Small intestine (tissue), 7 donors: ENCODE data around the gene TSACC. TPM values are rescaled to one million over a fixed set of nuclear protein-coding genes. Genes with fewer than 3 reads are reported as not detected.
"Not testable (repeated sequence)": the region's sequence is repeated elsewhere in the genome, so short reads cannot be mapped to it uniquely, and the experiment has no call there.

Experiments used
- DNase-seq, 2 donors: peaks; one replicate each; pipeline versions ENCODE4 v3.0.0 to v3.0.0-alpha.2; 2013
- FAIRE-seq: peaks from 2 replicates; lab custom pipeline; 2012; peaks lifted over from hg19 to GRCh38; lab: Jason Lieb, UNC
- H3K27ac ChIP-seq, 3 donors: one replicate each; pipeline ENCODE4 v1.5.1; 2013; ENCODE audit warnings: low read length in 2 of 3, mild to moderate bottlenecking in 2 of 3, control low read depth in 1 of 3, inconsistent platforms in 1 of 3, low read depth in 1 of 3, moderate library complexity in 1 of 3
- H3K27me3 ChIP-seq, 3 donors: one replicate each; pipeline ENCODE4 v1.6.1; 2013; ENCODE audit warnings: low read length in 3 of 3, inconsistent platforms in 1 of 3; ENCODE audit not compliant: control insufficient read depth in 3 of 3, insufficient read depth in 3 of 3
- H3K36me3 ChIP-seq, 3 donors: one replicate each; pipeline ENCODE4 v1.6.1; 2013; ENCODE audit warnings: low read length in 3 of 3, inconsistent platforms in 1 of 3, low read depth in 1 of 3, mild to moderate bottlenecking in 1 of 3, moderate library complexity in 1 of 3; ENCODE audit not compliant: control insufficient read depth in 3 of 3, insufficient read depth in 2 of 3
- H3K4me1 ChIP-seq, 3 donors: one replicate each; pipeline ENCODE4 v1.6.1; 2013; ENCODE audit warnings: low read length in 2 of 3, inconsistent platforms in 1 of 3, low read depth in 1 of 3, mild to moderate bottlenecking in 1 of 3, moderate library complexity in 1 of 3; ENCODE audit not compliant: control insufficient read depth in 3 of 3, insufficient read depth in 2 of 3
- H3K4me3 ChIP-seq, 3 donors: one replicate each; pipeline ENCODE4 v1.5.1; 2013; ENCODE audit warnings: low read length in 3 of 3, control low read depth in 1 of 3, inconsistent platforms in 1 of 3, low read depth in 1 of 3, mild to moderate bottlenecking in 1 of 3, moderate library complexity in 1 of 3
- H3K9me3 ChIP-seq, 2 donors: one replicate each; pipeline ENCODE4 v1.6.1; 2013; ENCODE audit warnings: low read depth in 1 of 2, low read length in 1 of 2; ENCODE audit not compliant: control insufficient read depth in 2 of 2, insufficient read depth in 1 of 2
- WGBS, 3 donors: extraction: QIAGEN DNeasy Blood & Tissue Kit; methylation state at CpG; one replicate each; pipeline ENCODE4 v1.1.7; 2013; 5-methylcytosine and 5-hydroxymethylcytosine counted together
- polyA plus RNA-seq, 4 donors: library from polyadenylated mRNA; stranded (reverse) in 3 of 4; unstranded in 1 of 4; fragments of 200-250 nt in 3 of 4; fragments of 120-200 nt in 1 of 4; gene quantifications; one replicate each; pipeline versions ENCODE4 v1.2.1 to v1.2.3, GENCODE V29; 2013
- donor health status: healthy with polysubstance abuse.
- donor health status: control.
- donor health status: control.
- donor health status: Bipolar disorder and iron deficiency.
- donor health status: healthy.

TSACC gene
- polyA plus RNA-seq, 4 donors, result 0.73 to 3.1 (median 1.0) TPM; not detected in 1

- DNase-seq (peak in 1 of 2 donors; percentile 8), FAIRE-seq (no peak)
- Histone ChIP-seq H3K36me3 (peaks cover 2 to 17% (median 6%) of the 10 kb centered on the region in 3 donors), H3K4me3 (peak overlapping the region; percentile 69 to 85 (median 78)), H3K27ac (peak overlapping the region in 2 of 3 donors; percentile 76 to 88), H3K4me1 (peaks cover 0 to 6% (median 3%) of the 10 kb centered on the region in 3 donors), H3K9me3 (no peaks in the 10 kb centered on the region), H3K27me3 (no peaks in the 10 kb centered on the region)
- 21 to 27% (median 23%) methylated on average over 34 of the region's 34 CpGs for WGBS, 3 donors
Measured at GRCh38 chr1:156337052-156337887, 1.1 kb upstream of the TSACC start.

DNA sequence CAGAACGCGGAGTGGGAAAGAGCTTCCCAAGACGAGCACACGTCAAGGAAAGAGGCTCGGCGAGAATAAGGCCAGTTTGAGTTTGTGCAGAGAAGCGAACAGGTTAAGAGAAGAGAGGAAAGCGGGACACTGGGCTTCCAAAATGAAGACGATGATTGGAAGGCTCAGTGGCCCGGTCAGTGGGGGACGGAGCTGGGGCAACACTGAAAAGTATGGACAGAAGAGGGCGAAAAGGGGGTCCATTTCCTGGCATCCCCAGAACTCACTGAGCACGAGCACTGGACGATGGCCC, 492 bp upstream of the TSACC start:
- FAIRE-seq (no peak), DNase-seq (no peak)
- no peaks in the 10 kb centered on the region for H3K9me3 ChIP-seq
- 0% methylated on average over 14 of the region's 14 CpGs for WGBS, 3 donors
- peak overlapping the region; percentile 69 to 85 (median 78) for H3K4me3 ChIP-seq
- peak overlapping the region in 2 of 3 donors; percentile 76 to 88 for H3K27ac ChIP-seq
- H3K27me3 ChIP-seq, result no peaks in the 10 kb centered on the region
- peaks cover 2 to 17% (median 3%) of the 10 kb centered on the region in 3 donors for H3K36me3 ChIP-seq
- peaks cover 0 to 6% (median 3%) of the 10 kb centered on the region in 3 donors for H3K4me1 ChIP-seq

- 82 to 97% (median 95%) methylated on average over 1 of the region's 1 CpG for WGBS, 3 donors
- no peak overlapping the region for H3K4me3 ChIP-seq
- no peak for DNase-seq
- H3K27ac ChIP-seq, result no peak overlapping the region
- no peaks in the 10 kb centered on the region for H3K36me3 ChIP-seq
- H3K27me3 ChIP-seq, result peaks cover 0 to under 1% (median 0%) of the 10 kb centered on the region in 3 donors
- H3K9me3 ChIP-seq, result no peaks in the 10 kb centered on the region
- no peak for FAIRE-seq
- H3K4me1 ChIP-seq, result no peaks in the 10 kb centered on the region
Measured at GRCh38 chr1:156342166-156342955, 4.0 kb downstream of the TSACC start.

DNA sequence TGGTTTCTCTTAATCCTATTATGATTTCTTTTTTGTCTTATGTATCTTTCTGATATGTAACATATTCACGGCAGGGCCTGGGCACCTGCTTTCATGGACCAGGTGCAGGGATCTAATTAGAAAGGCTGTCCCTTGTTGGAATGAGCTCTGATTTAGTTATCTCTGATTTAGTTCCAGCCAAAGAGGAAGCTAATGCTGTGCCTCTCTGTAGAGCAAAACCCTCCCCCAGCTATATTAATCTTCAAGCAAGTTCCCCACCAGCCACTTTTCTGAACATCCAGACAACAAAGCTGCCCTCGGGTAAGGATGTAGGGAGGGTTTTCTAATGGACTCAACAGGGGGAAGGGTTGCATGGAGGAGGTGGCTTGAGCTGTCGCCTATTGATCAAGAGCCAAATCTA, 6.1 kb downstream of the TSACC start:
- H3K27me3 ChIP-seq, result peaks cover 0 to 4% (median 0%) of the 10 kb centered on the region in 3 donors
- no peaks in the 10 kb centered on the region for H3K4me1 ChIP-seq
- WGBS, 3 donors, result 52 to 64% (median 62%) methylated on average over 3 of the region's 3 CpGs
- FAIRE-seq, result no peak
- no peak for DNase-seq
- H3K9me3 ChIP-seq, result no peaks in the 10 kb centered on the region
- no peak overlapping the region for H3K4me3 ChIP-seq
- no peaks in the 10 kb centered on the region for H3K36me3 ChIP-seq
- no peak overlapping the region for H3K27ac ChIP-seq

DNA sequence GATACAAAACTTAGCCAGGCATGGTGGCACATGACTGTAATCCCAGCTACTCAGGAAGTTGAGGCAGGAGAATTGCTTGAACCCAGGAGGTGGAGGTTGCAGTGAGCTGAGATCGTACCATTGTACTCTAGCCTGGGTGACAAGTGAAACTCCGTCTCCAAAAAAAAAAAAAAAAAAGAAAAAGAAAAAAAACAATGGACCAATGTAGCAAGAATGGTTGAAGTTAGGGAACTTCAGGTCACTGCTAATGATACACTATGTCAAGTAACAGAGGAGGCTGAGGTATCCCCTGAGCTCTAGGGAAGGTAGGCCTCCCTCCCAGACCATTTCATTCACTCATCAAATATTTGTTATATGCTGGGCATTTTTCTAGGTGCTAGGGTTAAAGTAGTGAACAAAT, 7.7 kb downstream of the TSACC start:
- H3K9me3 ChIP-seq, H3K27me3 ChIP-seq, H3K4me1 ChIP-seq, FAIRE-seq, H3K4me3 ChIP-seq, H3K36me3 ChIP-seq, H3K27ac ChIP-seq, DNase-seq: not testable (repeated sequence)
- whole genome bisulfite sequencing, 3 donors, result 80 to 92% (median 89%) methylated on average over 1 to 2 of the region's 2 CpGs

DNA sequence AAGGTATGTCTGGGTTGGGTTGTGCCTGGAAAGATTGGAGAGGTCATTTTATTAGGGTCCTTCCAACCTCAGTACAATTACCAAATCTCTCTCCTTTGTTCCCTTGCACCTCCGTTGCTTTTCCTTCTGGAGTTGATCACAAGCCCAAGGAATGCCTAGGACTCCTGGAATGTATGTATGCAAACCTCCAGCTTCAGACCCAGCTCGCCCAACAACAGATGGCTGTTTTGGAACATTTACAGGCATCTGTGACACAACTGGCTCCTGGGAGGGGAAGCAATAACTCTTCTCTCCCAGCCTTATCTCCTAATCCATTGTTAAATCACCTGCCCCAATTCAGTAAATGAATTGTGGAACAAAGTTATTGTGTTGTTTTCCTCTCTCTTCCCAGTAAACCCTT, 8.3 kb downstream of the TSACC start:
- Histone ChIP-seq H3K36me3 (no peaks in the 10 kb centered on the region), H3K27ac (no peak overlapping the region), H3K27me3 (peaks cover 0 to 4% (median 0%) of the 10 kb centered on the region in 3 donors), H3K4me1 (no peaks in the 10 kb centered on the region), H3K4me3 (no peak overlapping the region), H3K9me3 (no peaks in the 10 kb centered on the region)
- WGBS, 3 donors, result 25 to 37% (median 35%) methylated on average over 2 of the region's 2 CpGs
- no peak for DNase-seq
- no peak for FAIRE-seq

DNA sequence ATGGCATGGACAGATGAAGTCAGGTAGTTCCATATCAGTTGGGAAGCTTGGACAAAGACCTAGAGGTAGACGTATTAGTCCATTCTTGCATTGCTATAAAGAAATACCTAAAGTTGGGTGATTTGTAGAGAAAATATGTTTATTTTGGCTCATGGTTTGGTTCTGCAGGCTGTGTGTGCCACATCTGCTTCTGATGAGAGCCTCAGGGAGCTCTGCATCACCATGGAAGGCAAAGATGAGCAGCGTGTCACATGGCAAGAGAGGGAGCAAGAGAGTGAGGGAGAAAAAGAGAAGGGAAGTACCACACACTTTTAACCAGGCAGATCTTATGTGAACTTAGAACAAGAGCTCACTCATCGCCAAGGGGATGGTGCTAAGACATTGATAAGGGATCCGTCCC, 9.0 kb downstream of the TSACC start:
- DNase-seq, result no peak
- Histone ChIP-seq H3K36me3 (no peaks in the 10 kb centered on the region), H3K27me3 (peaks cover 0 to 4% (median 0%) of the 10 kb centered on the region in 3 donors), H3K4me1 (no peaks in the 10 kb centered on the region), H3K4me3 (no peak overlapping the region), H3K27ac (no peak overlapping the region), H3K9me3 (no peaks in the 10 kb centered on the region)
- FAIRE-seq, result no peak
- WGBS, 3 donors, result 78 to 85% (median 84%) methylated on average over 4 of the region's 4 CpGs

- peaks cover 0 to 17% (median 5%) of the 10 kb centered on the region in 3 donors for H3K27me3 ChIP-seq
- not testable (repeated sequence) for H3K36me3 ChIP-seq, H3K4me3 ChIP-seq, DNase-seq, H3K4me1 ChIP-seq, FAIRE-seq, H3K9me3 ChIP-seq, H3K27ac ChIP-seq
- WGBS, 3 donors, result 91 to 93% (median 91%) methylated on average over 13 of the region's 13 CpGs
Measured at GRCh38 chr1:156352481-156352880, 14.2 kb downstream of the TSACC start.
